MCF 10A (cell line): Measurements from ENCODE around the gene ATP6V1G3. TPM values are rescaled to one million over a fixed set of nuclear protein-coding genes. Genes with fewer than 3 reads are reported as not detected.

Source experiments
- BruUV-seq: library from RNA; stranded (reverse); fragments of 400-500 nt; replicated peaks from 2 replicates; lab custom pipeline; 2021; lab: Mats Ljungman, UMichigan
- CTCF ChIA-PET: fragments of 300-600 bp; sonication (Branson Sonifier 250); formaldehyde crosslinking; extraction: SDS; loops from one replicate; lab custom pipeline; 2021; ENCODE audit warnings: antibody characterized with exemption, inconsistent platforms; lab: Yijun Ruan, JAX
- POLR2A ChIA-PET: fragments of 300-600, 350-650 bp; sonication (Branson Sonifier 250); formaldehyde crosslinking; extraction: SDS; loops from one replicate; lab custom pipeline; 2020; ENCODE audit warnings: antibody characterized with exemption, inconsistent platforms; lab: Yijun Ruan, JAX
- DNase-seq: peaks from one replicate; pipeline ENCODE4 v3.0.0-alpha.2; 2018; ENCODE audit not compliant: unreplicated experiment
- H3K27ac Mint-ChIP-seq: one replicate; pipeline ENCODE4 v1.8.0; 2022; ENCODE audit warnings: mild to moderate bottlenecking, low read depth, mixed read lengths; ENCODE audit not compliant: unreplicated experiment
- H3K27me3 Mint-ChIP-seq: one replicate; pipeline ENCODE4 v1.8.0; 2022; ENCODE audit warnings: mixed read lengths; ENCODE audit not compliant: insufficient read depth, unreplicated experiment
- H3K36me3 Mint-ChIP-seq: one replicate; pipeline ENCODE4 v1.8.0; 2022; ENCODE audit warnings: mild to moderate bottlenecking, moderate library complexity, mixed read lengths; ENCODE audit not compliant: insufficient read depth, unreplicated experiment
- H3K4me1 Mint-ChIP-seq: one replicate; pipeline ENCODE4 v1.8.0; 2022; ENCODE audit warnings: mixed read lengths; ENCODE audit not compliant: insufficient read depth, unreplicated experiment
- H3K4me3 Mint-ChIP-seq: one replicate; pipeline ENCODE4 v1.8.0; 2022; ENCODE audit warnings: mild to moderate bottlenecking, moderate library complexity, mixed read lengths; ENCODE audit not compliant: unreplicated experiment
- H3K9me3 Mint-ChIP-seq: one replicate; pipeline ENCODE4 v1.8.0; 2022; ENCODE audit warnings: mixed read lengths; ENCODE audit not compliant: unreplicated experiment
- CTCF ChIP-seq: fragments of 200-600 bp; IDR thresholded peaks from one replicate; pipeline ENCODE4 v1.8.0; 2022; ENCODE audit warnings: antibody characterized with exemption, mild to moderate bottlenecking; ENCODE audit not compliant: unreplicated experiment
- intact Hi-C: fragments of 100-400 bp; cut with micrococcal nuclease; formaldehyde crosslinking; loops from 2 replicates; pipeline ENCODE4 v1.14.1; 2022
- total RNA-seq: library from RNA; stranded (reverse); gene quantifications from 2 replicates; pipeline ENCODE4 v1.2.3, GENCODE V29; 2022

Gene ATP6V1G3
- total RNA-seq, 1 experiment from 2014 or later: not detected

GRCh38 chr1:198544265-198544664 is 3.8 kb upstream of the ATP6V1G3 start:
- ChIA-PET CTCF (no interaction called here), POLR2A (interaction anchor here (0.8 kb wide), 1 partner anchor 10 kb away, joined by 3 read pairs; no protein-coding TSS in a partner anchor)
- no TSS peak for BruUV-seq
- intact Hi-C loops: no loop called here
- Mint-ChIP-seq H3K4me1 (no peaks in the 10 kb centered on the region), H3K4me3 (no peak overlapping the region), H3K27me3 (no peaks in the 10 kb centered on the region), H3K9me3 (peaks cover 9% of the 10 kb centered on the region), H3K36me3 (no peaks in the 10 kb centered on the region), H3K27ac (no peak overlapping the region)
- no peak for TF ChIP-seq CTCF
- DNase-seq: no peak

DNA sequence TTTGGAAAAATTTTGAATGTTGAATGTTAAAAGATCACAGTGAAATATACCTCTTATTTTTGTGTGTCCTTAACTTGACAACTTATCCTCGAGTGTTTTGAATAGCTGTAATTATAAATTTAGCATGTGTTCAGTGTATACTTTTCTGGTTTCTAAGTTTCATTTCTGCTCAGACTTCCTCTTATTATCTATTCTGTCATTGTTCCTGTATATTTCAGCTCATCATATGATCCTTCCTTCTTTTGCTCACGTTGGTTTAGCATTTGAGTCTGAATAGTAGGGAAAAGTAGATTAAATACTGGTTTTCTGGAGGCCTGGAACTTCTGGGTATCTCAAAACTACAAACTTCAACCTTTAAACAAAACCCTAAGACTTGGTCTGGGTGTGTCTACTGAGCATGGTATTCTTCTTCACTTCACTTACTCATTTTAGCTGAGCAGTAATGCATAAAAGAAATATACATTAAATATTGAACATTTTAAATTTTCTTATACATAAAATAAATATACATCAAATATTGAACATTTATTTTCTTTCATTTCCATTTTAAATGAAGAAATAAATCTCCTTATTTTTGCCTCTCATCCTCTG is 3.3 kb upstream of the ATP6V1G3 start:
- no peak overlapping the region for H3K4me3 Mint-ChIP-seq
- no peaks in the 10 kb centered on the region for H3K36me3 Mint-ChIP-seq
- H3K27me3 Mint-ChIP-seq: no peaks in the 10 kb centered on the region
- ChIA-PET POLR2A (interaction anchor here (0.8 kb wide), 1 partner anchor 10 kb away, joined by 3 read pairs; no protein-coding TSS in a partner anchor), CTCF (interaction anchor here (0.8 kb wide), 1 partner anchor 927 kb away, joined by 7 read pairs; no protein-coding TSS in a partner anchor)
- H3K27ac Mint-ChIP-seq: no peak overlapping the region
- no TSS peak for BruUV-seq
- intact Hi-C loops: no loop called here
- no peaks in the 10 kb centered on the region for H3K4me1 Mint-ChIP-seq
- peaks cover 9% of the 10 kb centered on the region for H3K9me3 Mint-ChIP-seq
- DNase-seq: no peak
- TF ChIP-seq CTCF: no peak

DNA sequence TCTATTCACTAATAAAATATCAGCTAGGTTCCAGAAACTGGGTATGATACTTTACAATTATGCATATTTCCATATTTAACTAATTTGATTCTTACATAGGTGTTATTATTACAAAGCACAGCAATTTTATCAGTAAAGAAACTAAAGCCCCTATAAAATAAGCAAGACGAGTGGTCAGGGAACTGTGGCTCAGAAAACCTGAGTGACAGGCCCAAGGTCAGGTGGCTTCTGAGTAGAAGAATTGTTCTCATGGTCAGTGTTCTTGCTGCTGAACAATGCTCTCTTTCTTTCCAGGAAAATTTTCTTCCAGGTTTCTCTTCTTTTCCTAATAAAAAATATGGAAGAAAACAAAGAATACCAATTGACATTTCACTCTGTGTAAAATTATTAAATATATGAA is 2.2 kb upstream of the ATP6V1G3 start:
- ChIA-PET POLR2A (interaction anchor here (0.7 to 1.1 kb wide), 2 partner anchors 13 to 38 kb away, joined by 3 read pairs; no protein-coding TSS in a partner anchor), CTCF (interaction anchor here (1.0 kb wide), 1 partner anchor 10 kb away, joined by 6 read pairs; no protein-coding TSS in a partner anchor)
- H3K36me3 Mint-ChIP-seq: no peaks in the 10 kb centered on the region
- H3K9me3 Mint-ChIP-seq: peaks cover 9% of the 10 kb centered on the region
- H3K27ac Mint-ChIP-seq: no peak overlapping the region
- DNase-seq: no peak
- H3K4me1 Mint-ChIP-seq: no peaks in the 10 kb centered on the region
- intact Hi-C loops: no loop called here
- no TSS peak for BruUV-seq
- no peak overlapping the region for H3K4me3 Mint-ChIP-seq
- TF ChIP-seq CTCF: no peak
- H3K27me3 Mint-ChIP-seq: no peaks in the 10 kb centered on the region

DNA sequence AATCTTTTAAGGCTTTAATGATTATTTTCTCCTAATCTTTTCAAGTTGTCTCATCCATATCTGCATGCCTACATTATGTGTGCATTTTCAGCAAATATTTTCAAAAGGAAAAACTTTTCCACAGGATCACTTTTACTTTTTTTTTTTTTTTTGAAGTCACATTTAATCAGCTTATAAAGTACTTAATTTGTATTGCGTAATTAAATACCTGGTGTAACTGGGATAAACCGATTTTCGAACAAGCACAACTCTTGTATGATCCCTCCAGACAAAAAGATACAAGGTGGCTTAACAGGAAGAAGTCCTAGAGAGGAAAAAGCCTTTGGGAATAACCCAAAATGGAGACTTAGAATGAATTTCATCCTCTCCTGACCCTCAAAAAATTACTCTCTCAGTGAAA is 1.3 kb upstream of the ATP6V1G3 start:
- Mint-ChIP-seq H3K36me3 (no peaks in the 10 kb centered on the region), H3K9me3 (peaks cover 3% of the 10 kb centered on the region), H3K4me3 (no peak overlapping the region), H3K4me1 (no peaks in the 10 kb centered on the region), H3K27me3 (no peaks in the 10 kb centered on the region), H3K27ac (no peak overlapping the region)
- BruUV-seq: no TSS peak
- ChIA-PET CTCF (interaction anchor here (1.0 kb wide), 1 partner anchor 11 kb away, joined by 6 read pairs; no protein-coding TSS in a partner anchor), POLR2A (interaction anchor here (1.1 kb wide), 1 partner anchor 12 kb away, joined by 3 read pairs; no protein-coding TSS in a partner anchor)
- no peak for TF ChIP-seq CTCF
- no peak for DNase-seq
- intact Hi-C loops: no loop called here
